Stimulated activated CD4-positive, alpha-beta T cell treated with anti-CD3 and anti-CD28 coated beads, Interleukin-12 subunit alpha, Interleukin-12 subunit beta, amount 100 ng/mL, for 4 hours (primary cell): ENCODE data around the gene EFNB1.

ENCODE experiments used
- DNase-seq: peaks from one replicate; pipeline ENCODE4 v3.0.0-alpha.2; 2020

EFNB1 gene

GRCh38 chrX:68844581-68844980 lies 15.8 kb downstream of the EFNB1 start:
- DNase-seq = no peak

GRCh38 chrX:68846536-68846935 lies 17.7 kb downstream of the EFNB1 start:
- DNase-seq = no peak

GRCh38 chrX:68847172-68847571 lies 18.4 kb downstream of the EFNB1 start:
- DNase-seq = no peak

- DNase-seq = no peak
These were observed 19.5 kb downstream of the EFNB1 start for GRCh38 chrX:68848189-68848940.

GRCh38 chrX:68851082-68851481 lies 22.3 kb downstream of the EFNB1 start:
- no peak for DNase-seq

- no peak for DNase-seq
These were observed 23.2 kb downstream of the EFNB1 start for GRCh38 chrX:68852046-68852445.

GRCh38 chrX:68853665-68854251 lies 24.9 kb downstream of the EFNB1 start:
- no peak for DNase-seq

- DNase-seq = no peak
These were observed 36.5 kb downstream of the EFNB1 start for GRCh38 chrX:68865300-68865699.

- no peak for DNase-seq
These were observed 37.1 kb downstream of the EFNB1 start for GRCh38 chrX:68865926-68866325.

- no peak for DNase-seq
These were observed 38.8 kb downstream of the EFNB1 start for GRCh38 chrX:68867458-68868112.

- no peak for DNase-seq
These were observed 39.5 kb downstream of the EFNB1 start for GRCh38 chrX:68868316-68868715.

- no peak for DNase-seq
These were observed 40.3 kb downstream of the EFNB1 start for GRCh38 chrX:68868902-68869800.

- no peak for DNase-seq
These were observed 41.5 kb downstream of the EFNB1 start for GRCh38 chrX:68870357-68870756.

GRCh38 chrX:68872171-68872570 lies 43.4 kb downstream of the EFNB1 start:
- DNase-seq = no peak

- no peak for DNase-seq
These were observed 45.3 kb downstream of the EFNB1 start for GRCh38 chrX:68874076-68874475.

- DNase-seq = no peak
These were observed 47.9 kb downstream of the EFNB1 start for GRCh38 chrX:68876731-68877130.

- DNase-seq = no peak
These were observed 48.8 kb downstream of the EFNB1 start for GRCh38 chrX:68877606-68878005.

- DNase-seq = no peak
These were observed 50.3 kb downstream of the EFNB1 start for GRCh38 chrX:68878977-68879645.

- no peak for DNase-seq
These were observed 52.2 kb downstream of the EFNB1 start for GRCh38 chrX:68880846-68881552.

- DNase-seq = no peak
These were observed 53.1 kb downstream of the EFNB1 start for GRCh38 chrX:68881911-68882310.

GRCh38 chrX:68883800-68884199 lies 55.0 kb downstream of the EFNB1 start:
- DNase-seq = no peak

GRCh38 chrX:68889249-68889648 lies 60.4 kb downstream of the EFNB1 start:
- DNase-seq = no peak
